Pancreas (tissue), 10 donors: ENCODE measurements around the gene NDST1. TPM values are rescaled to one million over a fixed set of nuclear protein-coding genes. Genes with fewer than 3 reads are reported as not detected.

ENCODE experiments used
- ATAC-seq, 4 donors: fragments of 200-7000 bp; cut with Tn5 transposase; one replicate each; pipeline versions ENCODE4 v1.8.0 to v1.9.1; 2020; ENCODE audit warnings: mild to moderate bottlenecking in 4 of 4, moderate library complexity in 4 of 4
- DNase-seq, 6 donors: peaks; one replicate each; pipeline ENCODE4 v3.0.0-alpha.2; 2020
- FAIRE-seq: peaks from 2 replicates; lab custom pipeline; 2012; peaks lifted over from hg19 to GRCh38; lab: Jason Lieb, UNC
- H3K27ac ChIP-seq, 4 donors: fragments of 200-600 bp; sonication (generic); 1 replicate in 3 of 4; 2 replicates in 1 of 4; pipeline versions ENCODE4 v1.5.0 to v1.8.0; 2020
- H3K27me3 ChIP-seq, 4 donors: fragments of 200-600 bp; one replicate each; pipeline ENCODE4 v1.8.0; 2021
- H3K36me3 ChIP-seq, 3 donors: fragments of 200-600 bp; sonication (generic) in 1 of 3; one replicate each; pipeline versions ENCODE4 v1.5.0 to v1.8.0; 2020 to 2021
- H3K4me1 ChIP-seq, 3 donors: fragments of 200-600 bp; one replicate each; pipeline ENCODE4 v1.8.0; 2021
- H3K4me3 ChIP-seq, 4 donors: fragments of 200-600 bp; sonication (generic) in 2 of 4; one replicate each; pipeline versions ENCODE4 v1.5.0 to v1.8.0; 2020 to 2021
- H3K9me3 ChIP-seq, 4 donors: fragments of 200-600 bp; one replicate each; pipeline ENCODE4 v1.8.0; 2021
- CTCF ChIP-seq, 4 donors: fragments of 200-600 bp; sonication (generic) in 3 of 4; IDR thresholded peaks; one replicate each; pipeline versions ENCODE4 v1.5.0 to v1.8.0; 2021; ENCODE audit warnings: antibody characterized with exemption in 4 of 4
- WGBS, 2 donors: extraction: QIAGEN DNeasy Blood & Tissue Kit; methylation state at CpG; one replicate each; pipeline ENCODE4 v1.1.7; 2013; 5-methylcytosine and 5-hydroxymethylcytosine counted together
- intact Hi-C, 3 donors: fragments of 100-400 bp; cut with DNase I; formaldehyde crosslinking; loops; one replicate each; pipeline versions ENCODE4 v1.11.1 to v1.14.2; 2022
- polyA plus RNA-seq, 2 donors: library from polyadenylated mRNA; stranded (reverse); fragments of 200-250 nt; gene quantifications; one replicate each; pipeline ENCODE4 v1.2.3, GENCODE V29; 2013
- total RNA-seq, 6 donors: library from RNA; stranded (reverse); fragmentation: NEBNext Ultra II Directional in 4 of 6; extraction: Animal tissue kit (Norgen Biotek cat#: 25700) in 4 of 6; gene quantifications; one replicate each; pipeline versions ENCODE4 v1.2.1 to v1.2.4, GENCODE V29; 2021 to 2023
- donor health status: healthy with polysubstance abuse.
- donor health status: DM: no; HTN: no; CAD: no; lungs with moderate emphysema.
- donor health status: DM: no; HTN: no; CAD: no.
- donor health status: control.
- donor health status: control.
- donor health status: Bipolar disorder and iron deficiency.
- donor health status: DM: yes; HTN: yes; CAD: no.
- donor health status: DM: no; HTN: no; CAD: no.
- donor health status: DM: no; HTN: no; CAD: no.
- donor health status: DM: yes; HTN: yes; CAD: no.

Gene NDST1
- total and polyA plus RNA-seq, 8 donors = 9.9 to 57.2 (median 39.8) TPM

- H3K4me1 ChIP-seq = peaks cover 35 to 47% (median 40%) of the 10 kb centered on the region in 3 donors
- 64 to 66% methylated on average over 12 of the region's 12 CpGs for WGBS, 2 donors
- intact Hi-C loops = loop anchor here (5.0 to 10.0 kb wide), 3 partner anchors 36 to 61 kb away; no protein-coding TSS in a partner anchor
- DNase-seq (peak in 1 of 6 donors; percentile 61), FAIRE-seq (no peak), ATAC-seq (peak; percentile 67 to 73 (median 70))
- H3K36me3 ChIP-seq = peaks cover 0 to 16% (median 0%) of the 10 kb centered on the region in 3 donors
- peak overlapping the region in 2 of 4 donors; percentile 51 to 62 for H3K27ac ChIP-seq
- no peak overlapping the region for H3K4me3 ChIP-seq
- H3K27me3 ChIP-seq = no peaks in the 10 kb centered on the region
- H3K9me3 ChIP-seq = no peaks in the 10 kb centered on the region
- peak in 1 of 4 donors; percentile 55 for TF ChIP-seq CTCF (IDR thresholded peaks at IDR 0.05)
Measured at GRCh38 chr5:150523472-150524350, 15.8 kb downstream of the NDST1 start.

- no peaks in the 10 kb centered on the region for H3K27me3 ChIP-seq
- no peak overlapping the region for H3K27ac ChIP-seq
- TF ChIP-seq CTCF (IDR thresholded peaks at IDR 0.05) = no peak
- intact Hi-C loops = loop anchor here in 1 of 3 donors (10.0 kb wide), 1 partner anchor 50 kb away; no protein-coding TSS in a partner anchor
- no peak overlapping the region for H3K4me3 ChIP-seq
- peaks cover 0 to 16% (median 0%) of the 10 kb centered on the region in 3 donors for H3K36me3 ChIP-seq
- DNase-seq (peak in 1 of 6 donors; percentile 25), FAIRE-seq (no peak), ATAC-seq (no peak)
- WGBS, 2 donors = 61 to 62% methylated on average over 8 of the region's 8 CpGs
- no peaks in the 10 kb centered on the region for H3K9me3 ChIP-seq
- H3K4me1 ChIP-seq = peaks cover 30 to 38% (median 32%) of the 10 kb centered on the region in 3 donors
Measured at GRCh38 chr5:150525163-150525562, 17.2 kb downstream of the NDST1 start.

- TF ChIP-seq CTCF (IDR thresholded peaks at IDR 0.05) = no peak
- H3K9me3 ChIP-seq = no peaks in the 10 kb centered on the region
- no peak overlapping the region for H3K27ac ChIP-seq
- no peak overlapping the region for H3K4me3 ChIP-seq
- peak in 1 of 6 donors; percentile 33 for DNase-seq
- no peaks in the 10 kb centered on the region for H3K27me3 ChIP-seq
- intact Hi-C loops = loop anchor here in 1 of 3 donors (10.0 kb wide), 1 partner anchor 51 kb away; no protein-coding TSS in a partner anchor
- peaks cover 0 to 16% (median 0%) of the 10 kb centered on the region in 3 donors for H3K36me3 ChIP-seq
- no peak for ATAC-seq
- peaks cover 26 to 31% (median 30%) of the 10 kb centered on the region in 3 donors for H3K4me1 ChIP-seq
- FAIRE-seq = no peak
Measured at GRCh38 chr5:150525781-150526180, 17.9 kb downstream of the NDST1 start.

GRCh38 chr5:150527038-150527437 lies 19.1 kb downstream of the NDST1 start:
- Histone ChIP-seq H3K27ac (no peak overlapping the region), H3K36me3 (peaks cover 0 to 6% (median 0%) of the 10 kb centered on the region in 3 donors), H3K27me3 (no peaks in the 10 kb centered on the region), H3K4me1 (peaks cover 19 to 24% (median 22%) of the 10 kb centered on the region in 3 donors), H3K9me3 (no peaks in the 10 kb centered on the region), H3K4me3 (no peak overlapping the region)
- ATAC-seq (no peak), FAIRE-seq (no peak), DNase-seq (no peak)
- WGBS, 2 donors = 78 to 82% methylated on average over 8 of the region's 8 CpGs
- intact Hi-C loops = loop anchor here in 1 of 3 donors (10.0 kb wide), 1 partner anchor 52 kb away; no protein-coding TSS in a partner anchor
- no peak for TF ChIP-seq CTCF (IDR thresholded peaks at IDR 0.05)
